HCT116 (cell line): ENCODE data around the gene HTR2C.
"Not testable (repeated sequence)": the region's sequence is repeated elsewhere in the genome, so short reads cannot be mapped to it uniquely, and the experiment has no call there.

ENCODE experiments used
- CEBPB ChIP-seq: IDR thresholded peaks from 2 replicates; pipeline ENCODE4 v1.6.1; 2012; ENCODE audit warnings: low read depth
- EGR1 ChIP-seq: IDR thresholded peaks from 2 replicates; pipeline ENCODE4 v1.6.1; 2012; ENCODE audit warnings: low read depth
- EZH2 ChIP-seq: fragments of 200-600 bp; sonication (generic); IDR thresholded peaks from 2 replicates; pipeline ENCODE4 v1.6.1; 2017; ENCODE audit warnings: antibody characterized with exemption, mixed run types
- MAX ChIP-seq: IDR thresholded peaks from 2 replicates; pipeline ENCODE4 v1.6.1; 2012
- POLR2A ChIP-seq: IDR thresholded peaks from 2 replicates; pipeline ENCODE4 v1.7.0; 2011; ENCODE audit warnings: borderline replicate concordance; ENCODE audit not compliant: insufficient read depth, insufficient read length; ENCODE audit errors: extremely low read depth
- RAD21 ChIP-seq: IDR thresholded peaks from 2 replicates; pipeline ENCODE4 v1.6.1; 2012; ENCODE audit warnings: low read depth, mild to moderate bottlenecking
- REST ChIP-seq: IDR thresholded peaks from 2 replicates; pipeline ENCODE4 v1.6.1; 2012; ENCODE audit warnings: low read depth
- SIN3A ChIP-seq: IDR thresholded peaks from 2 replicates; pipeline ENCODE4 v1.6.1; 2012; ENCODE audit warnings: low read depth
- SP1 ChIP-seq: IDR thresholded peaks from 2 replicates; pipeline ENCODE4 v1.6.1; 2012; ENCODE audit warnings: low read depth
- SRF ChIP-seq: IDR thresholded peaks from 2 replicates; pipeline ENCODE4 v1.6.1; 2012; ENCODE audit warnings: low read depth
- ZFX ChIP-seq: fragments of 450-650 bp; IDR thresholded peaks from 2 replicates; pipeline ENCODE4 v1.6.1; 2017
- ZNF274 ChIP-seq: fragments of 200-500 bp; sonication (Bioruptor generic); IDR thresholded peaks from 2 replicates; pipeline ENCODE4 v1.6.1; 2014; ENCODE audit warnings: mild to moderate bottlenecking, low read depth, low read length, inconsistent platforms
- TF ChIP-seq, protein P1 (sequence below), 3 experiments: fragments of 200-600 bp in 1 of 3; sonication (generic) in 1 of 3; IDR thresholded peaks in 2 of 3; conservative IDR thresholded peaks in 1 of 3; 2 replicates each; pipeline ENCODE4 v1.5.1; 2012 to 2017; ENCODE audit warnings: low read depth in 2 of 3, low read length in 2 of 3, antibody characterized with exemption in 1 of 3, borderline replicate concordance in 1 of 3, control low read depth in 1 of 3, mild to moderate bottlenecking in 1 of 3, mixed read lengths in 1 of 3, mixed run types in 1 of 3, moderate library complexity in 1 of 3; ENCODE audit not compliant: insufficient read depth in 1 of 3
- TF ChIP-seq, protein P2 (sequence below): IDR thresholded peaks from 2 replicates; pipeline ENCODE4 v1.6.1; 2012

DNA sequence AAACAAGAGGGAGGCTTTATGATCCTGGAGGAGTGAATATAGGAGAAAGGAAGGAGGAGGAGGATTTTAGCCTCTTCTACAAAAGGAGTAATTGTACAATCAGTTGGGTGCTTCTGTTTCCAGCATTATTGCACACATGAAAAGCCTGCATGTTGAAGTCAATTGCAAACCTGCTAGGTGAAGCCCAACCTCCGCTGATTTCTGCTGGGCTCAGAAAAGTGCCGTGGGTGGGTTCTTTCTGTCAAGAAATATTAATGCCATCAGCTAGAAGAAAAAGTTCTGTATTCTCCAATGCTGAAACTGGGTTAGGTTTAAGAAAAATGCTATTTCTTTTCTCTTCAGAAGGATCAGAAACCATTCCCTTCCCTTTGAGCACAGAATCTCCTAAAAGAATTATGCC, 349.4 kb downstream of the HTR2C start:
- not testable (repeated sequence) for TF ChIP-seq POLR2A, CEBPB, SP1, ZNF274, EZH2, SIN3A, RAD21, SRF, MAX, EGR1, REST, ZFX
- TF ChIP-seq, protein P1, sequence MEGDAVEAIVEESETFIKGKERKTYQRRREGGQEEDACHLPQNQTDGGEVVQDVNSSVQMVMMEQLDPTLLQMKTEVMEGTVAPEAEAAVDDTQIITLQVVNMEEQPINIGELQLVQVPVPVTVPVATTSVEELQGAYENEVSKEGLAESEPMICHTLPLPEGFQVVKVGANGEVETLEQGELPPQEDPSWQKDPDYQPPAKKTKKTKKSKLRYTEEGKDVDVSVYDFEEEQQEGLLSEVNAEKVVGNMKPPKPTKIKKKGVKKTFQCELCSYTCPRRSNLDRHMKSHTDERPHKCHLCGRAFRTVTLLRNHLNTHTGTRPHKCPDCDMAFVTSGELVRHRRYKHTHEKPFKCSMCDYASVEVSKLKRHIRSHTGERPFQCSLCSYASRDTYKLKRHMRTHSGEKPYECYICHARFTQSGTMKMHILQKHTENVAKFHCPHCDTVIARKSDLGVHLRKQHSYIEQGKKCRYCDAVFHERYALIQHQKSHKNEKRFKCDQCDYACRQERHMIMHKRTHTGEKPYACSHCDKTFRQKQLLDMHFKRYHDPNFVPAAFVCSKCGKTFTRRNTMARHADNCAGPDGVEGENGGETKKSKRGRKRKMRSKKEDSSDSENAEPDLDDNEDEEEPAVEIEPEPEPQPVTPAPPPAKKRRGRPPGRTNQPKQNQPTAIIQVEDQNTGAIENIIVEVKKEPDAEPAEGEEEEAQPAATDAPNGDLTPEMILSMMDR (IDR thresholded peaks at IDR 0.05 in 2 of 3, conservative IDR thresholded peaks at IDR 0.05 in 1 of 3; ENCODE audit: borderline replicate concordance in 1 of 3, insufficient read depth in 1 of 3, low read depth in 2 of 3, low read length in 2 of 3), result not testable (repeated sequence)
- TF ChIP-seq, protein P2, sequence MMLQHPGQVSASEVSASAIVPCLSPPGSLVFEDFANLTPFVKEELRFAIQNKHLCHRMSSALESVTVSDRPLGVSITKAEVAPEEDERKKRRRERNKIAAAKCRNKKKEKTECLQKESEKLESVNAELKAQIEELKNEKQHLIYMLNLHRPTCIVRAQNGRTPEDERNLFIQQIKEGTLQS, result not testable (repeated sequence)
